GM18520 (cell line): Measurements from ENCODE around the gene ZEB2.

Experiments used
- ATAC-seq: cut with Tn5 transposase; IDR thresholded peaks from one replicate; pipeline ENCODE4 v1.9.1; 2021; ENCODE audit not compliant: unreplicated experiment

ZEB2 gene

DNA sequence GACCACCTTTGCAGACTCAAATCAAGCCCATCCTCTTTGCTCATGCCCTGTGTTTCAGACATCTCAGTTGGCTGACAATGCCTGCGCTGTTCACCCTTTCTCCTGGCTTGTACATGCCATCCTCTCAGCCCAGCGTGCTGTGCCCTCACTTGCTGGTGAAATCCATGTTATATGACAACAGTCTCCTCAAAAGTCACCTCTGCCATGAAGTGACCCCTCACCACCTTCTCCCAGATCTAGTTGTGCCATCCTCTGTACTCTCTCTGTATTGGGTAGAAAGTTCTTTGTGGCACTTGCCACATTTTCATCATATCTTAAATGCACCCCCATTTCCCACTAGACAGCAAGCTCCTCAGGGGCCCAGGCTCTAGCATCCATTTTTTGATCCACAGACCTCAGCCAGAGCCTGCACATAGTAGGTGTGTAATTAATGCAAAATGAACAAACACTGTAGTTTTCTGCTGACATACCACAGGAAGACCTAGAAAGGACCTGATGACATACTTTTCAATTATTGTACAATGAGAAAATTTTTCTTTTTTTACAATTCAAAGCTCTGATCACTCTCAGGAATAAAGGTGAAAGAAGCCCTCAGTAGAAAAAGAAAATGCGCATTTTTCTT, 22.8 kb downstream of the ZEB2 start:
- ATAC-seq, result no peak

DNA sequence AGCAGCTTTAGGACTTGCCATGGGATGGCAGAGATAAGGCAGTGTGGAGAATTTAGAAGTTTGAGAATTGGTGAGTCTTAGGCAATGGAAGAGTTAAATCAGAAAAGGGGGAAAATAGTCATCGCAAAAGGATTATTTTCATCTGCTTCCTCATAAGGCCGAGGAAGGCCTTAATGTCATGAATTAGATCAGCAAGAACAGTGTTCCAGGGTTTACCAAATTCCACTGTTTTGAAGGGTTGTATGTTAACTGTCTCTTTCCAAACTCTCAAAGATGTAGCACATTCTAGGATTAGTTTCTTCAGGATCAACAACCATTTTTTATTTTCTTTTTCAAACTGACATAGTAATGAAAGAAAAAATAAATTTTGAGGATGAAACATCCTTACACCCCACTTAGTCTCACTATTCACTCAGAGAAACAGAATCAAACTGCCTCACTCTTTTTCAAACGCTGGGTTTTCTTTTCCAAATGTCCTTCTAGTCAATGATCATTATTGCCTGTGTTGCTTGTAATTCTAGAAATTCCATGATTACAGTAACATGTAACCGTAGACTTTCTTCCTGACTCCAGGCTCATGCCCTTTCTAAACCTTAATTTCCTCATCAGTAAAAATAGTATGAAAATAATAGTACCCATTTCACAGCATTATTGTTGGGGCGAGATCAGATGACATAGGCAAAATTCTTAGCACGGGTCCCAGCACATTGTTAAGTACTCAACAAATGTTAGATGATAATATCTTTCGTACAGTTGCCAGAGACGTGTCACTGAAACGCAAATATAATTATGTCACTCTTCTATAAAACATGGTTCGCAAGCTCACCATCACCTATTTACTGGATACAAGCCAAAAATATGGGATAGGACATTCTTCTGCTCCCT, 23.6 kb downstream of the ZEB2 start:
- no peak for ATAC-seq

DNA sequence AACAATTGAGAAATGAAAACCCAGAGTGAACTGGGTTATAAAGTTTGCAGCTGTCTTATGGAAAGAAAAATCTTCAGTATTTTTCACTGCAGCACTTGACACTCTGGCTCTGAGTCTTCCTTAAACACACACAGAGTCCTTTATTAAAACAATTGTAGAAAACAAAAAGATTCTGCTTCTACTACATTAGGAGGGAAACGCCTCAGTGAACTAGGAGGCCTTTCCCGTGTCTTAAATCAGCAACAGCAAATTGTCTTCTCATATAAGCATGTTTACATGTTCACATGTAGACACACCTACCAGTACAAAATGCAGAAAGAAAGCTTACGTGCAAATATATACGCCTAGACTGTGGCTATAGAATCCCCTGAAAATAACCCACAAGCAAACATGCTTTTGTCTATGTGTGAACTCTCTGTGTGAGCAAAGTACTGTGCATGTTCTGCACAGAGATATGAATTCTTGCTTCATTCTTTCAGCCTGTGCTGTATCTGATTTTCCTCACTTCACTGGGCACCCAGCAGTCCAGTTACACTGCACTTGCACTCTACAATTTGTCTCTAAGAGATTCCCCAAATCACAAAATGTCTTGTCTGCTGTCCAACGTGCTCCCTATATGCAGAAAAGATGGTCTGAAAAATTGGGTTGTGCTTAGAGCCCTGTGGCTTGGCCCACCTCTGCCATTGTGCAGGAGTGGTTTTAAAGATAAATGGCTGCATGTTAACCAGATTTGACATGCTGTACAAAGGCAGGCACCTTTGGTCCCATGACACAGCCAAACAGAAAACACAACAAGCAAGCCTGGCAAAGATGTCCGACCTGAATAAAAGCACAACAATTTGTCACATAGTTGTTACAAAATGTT, 24.5 kb downstream of the ZEB2 start:
- ATAC-seq, result no peak

DNA sequence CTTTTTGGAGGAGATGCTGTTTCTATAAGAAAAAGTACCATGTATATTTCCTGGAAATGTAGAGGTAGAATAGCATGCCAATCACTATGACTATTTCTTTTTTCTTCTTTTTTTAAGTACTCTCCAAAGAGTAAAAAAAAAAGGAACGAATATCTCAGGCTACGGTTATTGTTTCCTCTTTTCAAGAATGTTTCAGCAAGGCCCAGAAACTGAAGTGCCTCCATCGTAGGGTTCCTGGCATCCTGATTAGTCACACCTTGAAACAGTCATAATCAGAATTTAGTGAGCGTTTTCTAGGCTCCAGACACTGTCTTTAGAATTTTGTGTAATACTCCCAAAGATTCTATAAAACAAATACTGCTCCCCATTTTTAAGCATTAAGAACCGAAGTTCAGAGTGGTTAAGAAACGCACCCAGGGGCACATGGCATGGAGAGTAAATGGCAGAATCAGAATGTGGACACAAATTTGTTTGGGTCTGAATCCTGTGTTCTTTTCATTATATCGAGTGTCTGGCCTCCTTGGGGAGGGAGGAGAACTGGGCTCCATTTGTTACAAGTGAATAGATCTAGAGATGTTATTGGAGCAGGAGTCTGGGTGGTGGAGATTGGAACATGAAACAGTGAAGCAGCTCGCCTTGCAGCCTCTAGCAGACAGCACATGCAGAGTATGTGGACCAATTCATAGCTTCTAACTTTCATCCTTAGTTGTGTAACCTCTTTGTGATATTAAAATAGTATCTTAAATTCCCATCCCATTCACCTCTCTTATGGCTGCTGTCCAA, 26.7 kb downstream of the ZEB2 start:
- ATAC-seq, result no peak

DNA sequence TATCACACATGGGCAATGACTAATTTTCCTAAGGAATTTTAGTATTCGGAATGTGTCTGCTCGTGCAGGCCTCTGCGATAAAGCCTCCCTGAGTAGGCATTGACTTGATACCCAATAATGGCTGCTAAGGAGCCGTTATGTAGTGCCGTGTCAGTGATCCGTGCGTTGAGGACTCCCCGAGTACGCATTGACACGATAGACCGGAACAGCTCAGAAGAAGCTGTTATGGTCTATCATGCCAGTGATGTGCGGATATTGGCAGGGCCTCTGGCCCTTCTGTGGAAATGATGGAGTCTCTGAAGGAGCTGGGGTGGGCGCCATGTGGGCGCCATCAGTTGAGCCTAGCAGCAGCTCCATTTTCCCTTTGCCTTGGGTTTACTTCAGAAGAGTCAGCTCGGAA, 29.1 kb downstream of the ZEB2 start:
- no peak for ATAC-seq

DNA sequence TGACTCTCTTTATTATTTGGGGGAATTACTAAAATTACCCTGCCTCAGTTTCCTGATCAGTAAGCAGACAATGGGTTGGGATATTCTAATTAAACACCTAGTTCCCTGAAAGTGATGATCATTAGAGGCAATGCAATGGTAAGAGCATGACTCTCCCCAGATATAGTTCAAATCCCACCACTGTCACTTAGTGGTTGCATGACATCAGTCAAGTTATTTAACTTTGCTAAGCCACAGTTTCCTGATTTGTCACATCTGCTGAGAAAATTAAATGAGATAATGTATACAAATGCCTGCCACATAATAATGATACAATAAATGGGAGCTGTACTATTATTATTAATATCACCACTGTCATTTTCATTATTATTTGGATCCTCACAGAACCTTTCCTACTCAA, 29.9 kb downstream of the ZEB2 start:
- ATAC-seq, result peak; percentile 88

DNA sequence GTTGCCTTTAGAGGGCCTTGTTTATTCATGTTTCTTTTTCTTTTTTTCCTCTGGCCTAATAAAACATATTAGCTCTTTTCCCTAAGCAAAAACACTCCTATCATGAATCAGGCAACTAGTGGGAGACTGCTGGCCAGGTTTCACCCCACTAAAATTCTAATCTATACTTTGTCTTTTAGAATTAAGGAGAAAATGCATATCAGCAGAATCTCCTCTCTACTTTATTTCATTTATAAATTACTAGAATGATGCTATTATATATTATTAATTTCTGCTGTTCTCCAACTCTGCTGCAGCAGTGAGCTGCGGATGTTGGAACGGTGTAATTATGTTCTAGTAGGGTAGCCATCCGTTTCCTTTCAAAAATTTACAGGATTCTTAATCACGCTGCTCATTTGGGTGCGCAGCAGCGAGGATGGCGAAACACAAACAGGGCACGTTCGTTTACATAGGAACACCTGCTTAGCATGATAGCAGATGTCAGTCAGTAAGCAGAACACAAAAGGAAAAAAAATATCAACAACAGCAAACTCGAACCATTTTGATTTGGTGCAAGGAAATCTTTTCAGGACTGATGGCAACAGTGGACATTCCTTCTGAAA, 30.5 kb downstream of the ZEB2 start:
- ATAC-seq, result no peak

DNA sequence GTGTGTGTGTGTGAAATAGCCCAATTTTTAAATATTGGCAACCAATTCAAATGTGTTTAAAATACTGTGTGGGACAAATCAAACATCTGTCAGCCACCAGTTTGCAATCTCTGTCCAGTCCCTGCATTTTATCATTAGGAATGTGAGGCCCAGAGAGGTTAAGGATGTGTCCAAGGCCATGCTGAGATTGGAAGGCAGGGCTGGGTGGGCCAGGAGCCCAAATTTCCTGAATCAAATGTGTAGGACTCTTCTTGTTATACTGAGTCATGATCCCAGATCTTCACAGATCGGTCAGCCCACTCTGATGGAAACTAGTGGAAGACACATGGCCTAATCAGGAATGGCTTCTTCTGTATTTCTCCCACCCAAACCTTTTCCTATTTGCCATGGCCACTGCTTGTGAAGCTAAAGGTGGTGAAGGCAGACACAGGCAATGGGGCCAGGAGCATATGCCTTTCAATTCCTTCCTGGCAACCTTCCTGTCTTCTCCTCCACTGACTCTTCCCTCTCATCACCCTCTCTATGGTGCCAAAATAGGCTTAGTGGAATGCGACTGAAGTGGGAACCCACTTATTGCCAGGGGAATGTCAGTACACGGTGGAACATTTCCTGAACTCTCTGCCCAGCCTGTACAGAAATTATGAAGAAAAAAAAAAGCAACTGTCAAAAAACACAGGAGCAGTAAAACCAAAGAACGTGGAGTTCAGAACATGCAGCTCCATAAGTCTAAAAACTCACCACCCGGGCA, 35.5 kb downstream of the ZEB2 start:
- ATAC-seq, result no peak

DNA sequence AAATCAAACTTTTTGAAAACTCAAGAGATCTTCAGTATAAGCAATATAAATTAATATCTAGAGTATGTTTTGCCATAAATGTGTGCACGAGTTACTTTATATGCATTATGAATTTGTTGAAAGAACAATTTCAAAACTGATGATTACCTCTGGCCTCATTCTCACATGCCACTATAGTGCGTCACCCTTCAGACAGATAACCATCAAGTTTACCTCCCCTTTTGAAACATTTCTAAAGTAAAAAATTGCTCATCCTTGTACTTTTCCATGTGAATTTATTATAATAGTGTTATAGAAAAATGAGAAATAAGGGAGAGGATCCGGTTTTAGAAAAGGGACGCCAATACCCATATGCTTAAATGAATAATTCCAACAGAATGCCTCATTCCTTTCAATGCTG, 38.3 kb downstream of the ZEB2 start:
- ATAC-seq, result no peak

DNA sequence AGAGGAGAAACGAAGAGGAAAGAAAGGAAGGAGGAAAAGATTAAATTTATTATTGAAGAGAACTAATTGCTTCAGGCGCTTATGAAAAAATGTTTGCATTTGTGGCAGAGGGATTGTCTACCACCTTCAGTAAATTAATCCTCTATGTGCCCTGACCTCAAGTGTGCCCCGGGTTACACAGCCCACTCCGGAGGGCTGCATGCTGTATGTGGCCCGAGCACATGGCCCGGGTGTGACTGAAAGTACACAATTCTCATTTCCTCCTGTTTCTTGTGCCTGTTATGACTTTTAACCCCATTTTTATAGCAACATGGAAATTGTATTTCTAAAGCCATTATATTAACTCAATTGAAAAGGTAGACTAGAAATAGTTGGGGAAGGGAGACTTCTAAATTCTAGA, 38.8 kb downstream of the ZEB2 start:
- no peak for ATAC-seq

DNA sequence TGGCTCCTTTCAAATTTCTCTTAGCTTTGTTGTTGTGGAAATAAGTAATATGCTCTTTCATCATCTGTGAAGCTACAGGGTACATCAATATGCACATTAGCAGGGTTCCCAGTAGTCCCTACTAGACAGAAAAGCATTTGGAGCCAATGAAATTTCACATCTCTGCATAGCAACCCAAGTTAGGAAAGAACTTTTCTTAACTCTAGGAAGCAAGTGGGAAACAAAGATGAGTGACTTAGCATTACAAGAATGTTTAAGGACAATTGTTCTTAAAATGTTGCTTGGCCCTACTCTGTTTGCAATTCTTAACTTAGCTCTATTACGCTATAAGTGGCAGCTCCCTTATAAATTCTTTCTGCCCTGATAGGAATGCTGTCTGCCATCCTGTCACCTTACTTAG, 39.6 kb downstream of the ZEB2 start:
- ATAC-seq, result no peak

DNA sequence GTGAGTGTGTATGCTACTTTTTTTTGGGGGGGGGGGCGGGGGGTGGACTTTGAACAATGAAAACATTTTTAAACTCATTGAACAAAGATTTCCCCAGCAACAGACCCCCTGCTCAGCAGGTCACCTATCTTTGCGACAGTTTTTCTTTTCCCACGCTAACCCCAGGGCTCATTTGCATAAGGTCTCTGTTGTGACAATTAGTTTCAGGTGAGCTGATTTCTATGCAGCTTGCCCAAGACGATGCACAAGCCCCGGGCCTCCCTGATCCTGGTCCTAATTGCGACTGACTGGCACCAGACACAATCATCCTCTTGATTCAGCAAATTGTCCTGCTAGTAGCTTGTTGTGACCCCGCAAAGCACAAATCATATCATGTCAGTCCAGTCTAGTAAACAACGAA, 40.3 kb downstream of the ZEB2 start:
- ATAC-seq, result no peak

DNA sequence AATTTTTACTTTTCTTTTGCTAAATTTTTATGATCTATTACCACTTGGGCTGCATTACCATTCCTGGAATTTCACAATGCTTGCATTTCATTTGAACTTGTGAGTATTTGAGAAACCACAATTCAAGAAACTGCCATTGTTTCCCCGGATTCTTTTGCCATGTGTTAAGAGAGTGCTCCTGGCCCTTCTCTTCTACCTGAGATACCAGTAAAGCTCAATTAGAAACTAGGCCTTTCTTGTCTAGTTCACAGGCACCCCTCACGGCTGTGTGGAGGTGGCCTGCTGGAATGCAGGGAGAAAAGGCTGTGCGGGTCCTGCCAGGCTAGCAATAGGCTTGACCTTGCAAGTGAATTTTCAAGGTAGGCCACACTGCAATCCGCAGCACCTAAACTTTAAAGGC, 40.8 kb downstream of the ZEB2 start:
- no peak for ATAC-seq

DNA sequence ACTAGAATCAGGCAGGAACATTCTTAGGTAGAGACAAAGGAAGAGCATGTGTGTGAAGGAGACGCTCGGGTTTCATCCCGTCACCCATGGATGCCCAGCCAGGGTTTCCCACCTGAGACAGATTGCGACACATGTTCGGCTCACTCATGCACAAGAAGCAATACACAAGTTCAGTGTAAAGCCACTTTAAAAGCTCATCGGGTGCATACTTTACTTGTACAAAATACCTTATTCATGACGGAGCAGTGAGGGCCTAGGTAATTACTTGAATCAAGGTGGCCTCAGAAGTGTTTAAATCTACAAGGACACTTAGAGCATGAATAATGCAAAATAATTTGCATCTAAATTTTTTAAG, 42.0 kb downstream of the ZEB2 start:
- no peak for ATAC-seq

DNA sequence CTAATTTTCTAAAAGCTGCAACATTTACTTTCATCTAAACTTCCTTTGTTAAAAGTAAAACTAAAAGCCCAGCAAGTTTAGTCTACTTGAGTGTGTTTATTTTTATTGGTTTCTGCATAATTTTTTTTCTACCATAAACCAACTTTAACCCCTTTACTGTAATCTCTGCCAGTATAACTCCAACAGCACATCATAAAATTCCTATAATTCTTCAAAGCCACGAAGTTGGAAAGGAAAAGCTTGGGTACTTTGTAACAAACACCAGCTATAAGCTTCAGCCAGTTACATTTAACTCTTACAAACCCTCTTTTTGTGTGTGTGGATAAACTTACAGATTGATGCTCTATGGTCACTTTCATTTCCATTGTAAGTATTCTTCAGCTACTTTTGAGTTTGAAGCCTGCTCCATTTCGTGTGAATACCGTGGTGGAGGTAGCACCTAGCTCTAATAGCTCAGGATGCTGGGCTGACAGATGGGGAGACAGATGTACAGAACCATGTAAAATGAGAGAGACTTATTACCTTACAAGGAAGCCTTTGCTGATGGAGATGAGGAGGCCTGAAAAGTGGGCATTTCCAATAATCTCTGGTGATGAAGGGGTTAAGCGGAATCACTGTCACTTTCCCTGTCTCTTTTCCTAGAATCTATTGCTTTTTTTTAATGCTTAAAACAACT, 42.5 kb downstream of the ZEB2 start:
- ATAC-seq, result no peak

DNA sequence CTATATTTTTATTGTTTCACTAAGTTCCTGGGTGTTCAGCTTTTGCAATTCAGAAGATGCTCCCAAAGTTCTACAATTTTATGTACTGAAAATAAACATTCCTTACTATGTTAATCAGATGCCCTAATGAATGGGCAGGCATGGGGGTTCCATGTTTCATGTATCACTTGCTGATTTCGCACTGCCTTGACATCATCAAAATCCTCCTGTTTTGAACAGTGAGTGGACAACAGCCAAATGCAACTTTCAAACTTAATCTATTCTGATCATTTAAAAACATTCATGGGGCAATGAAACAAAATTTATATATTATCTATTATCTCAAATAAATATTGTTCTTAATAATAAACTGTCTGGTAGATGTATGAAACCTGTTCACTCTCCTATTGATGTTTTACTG, 43.2 kb downstream of the ZEB2 start:
- no peak for ATAC-seq

DNA sequence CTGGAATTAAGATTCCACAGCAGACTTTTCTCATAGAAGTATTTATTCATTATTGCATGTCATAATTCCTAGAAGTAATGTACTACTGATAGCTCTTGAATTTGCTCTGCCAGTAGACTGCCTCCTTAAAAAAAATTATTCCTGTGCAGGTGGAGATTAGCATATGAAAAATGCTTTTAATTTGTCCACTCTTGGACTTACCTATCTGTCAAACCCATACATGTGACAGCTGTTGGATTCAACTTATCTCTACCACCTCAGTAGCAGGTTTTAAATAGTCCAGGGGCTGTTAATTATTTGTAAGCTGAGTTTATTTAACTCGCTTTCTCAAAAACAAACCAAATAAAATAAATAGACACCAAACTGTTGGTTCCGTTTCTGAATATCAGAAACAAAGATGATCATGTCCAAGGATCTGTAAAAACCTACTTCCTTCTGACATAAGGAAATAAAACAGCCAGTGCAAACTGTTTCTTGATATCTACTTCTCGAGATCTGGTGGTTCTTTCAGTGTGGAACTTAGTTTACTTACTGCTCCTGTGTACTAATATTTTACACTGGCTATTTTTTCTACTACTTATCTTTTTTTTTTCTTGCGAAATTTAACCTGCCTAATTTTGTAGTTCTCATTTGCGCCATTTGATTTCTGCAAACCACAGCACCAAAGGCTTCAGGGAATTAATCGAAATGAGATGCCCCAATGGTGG, 44.2 kb downstream of the ZEB2 start:
- no peak for ATAC-seq

DNA sequence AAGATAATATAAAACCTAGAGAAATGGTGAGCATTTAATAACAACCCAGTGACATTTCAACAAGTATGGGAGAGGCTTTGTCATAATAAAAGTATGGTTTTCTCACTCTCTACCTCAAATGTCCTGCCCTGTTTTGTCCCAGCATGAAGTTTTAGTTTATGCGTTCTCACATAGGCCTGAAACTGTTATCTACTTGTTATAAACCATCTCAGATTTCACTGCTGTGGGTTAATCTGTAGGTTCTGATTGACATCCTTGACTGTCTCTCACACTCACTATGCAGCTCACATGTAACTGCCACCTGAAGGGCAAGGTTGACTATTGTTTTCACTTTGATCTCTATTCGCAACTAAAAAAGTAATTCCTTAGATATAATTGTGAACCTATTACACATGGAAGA, 44.9 kb downstream of the ZEB2 start:
- ATAC-seq, result peak; percentile 54

DNA sequence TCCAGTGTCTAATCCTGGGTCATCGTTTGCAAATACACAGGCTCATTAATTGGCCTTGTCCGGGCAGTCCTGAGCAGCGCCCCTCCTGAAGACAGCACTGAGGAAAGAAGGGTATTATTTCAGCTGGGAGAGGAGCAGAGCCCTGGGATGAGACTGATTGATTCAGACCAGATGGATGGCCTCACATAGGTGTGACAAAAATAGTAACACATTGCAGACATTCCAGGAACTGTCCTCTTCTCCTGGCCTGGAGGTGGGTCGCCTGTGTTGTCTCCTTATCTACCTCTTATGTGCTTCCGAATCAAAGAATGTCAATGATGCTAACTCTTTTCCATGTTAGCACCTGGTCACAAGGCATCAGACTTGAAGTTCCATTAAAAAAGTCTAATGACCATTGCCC, 45.9 kb downstream of the ZEB2 start:
- no peak for ATAC-seq
